Measurements from ENCODE around the gene C1orf52.
"Not testable (repeated sequence)": the region's sequence is repeated elsewhere in the genome, so short reads cannot be mapped to it uniquely, and the experiment has no call there.

The C1orf52 gene

DNA sequence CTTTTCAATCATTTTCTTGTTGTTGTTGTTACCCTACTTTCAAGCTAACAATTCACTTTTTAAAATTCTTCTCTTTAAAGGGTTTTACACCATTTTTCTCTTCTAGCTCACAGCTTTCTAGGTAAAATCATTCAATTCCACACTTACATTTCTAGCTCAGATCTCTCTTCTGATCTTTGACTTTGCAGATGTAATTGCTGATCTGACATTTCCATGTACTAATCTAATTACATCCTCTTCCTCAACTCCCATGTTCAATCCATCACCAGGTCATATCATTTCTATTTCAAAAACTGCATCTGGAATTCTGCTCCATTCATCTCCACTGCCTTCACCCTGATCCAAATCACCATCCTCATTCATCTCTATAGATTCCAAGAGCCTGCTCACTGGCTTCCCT lies 13.9 kb upstream of the C1orf52 start:
- no peak for FAIRE-seq
- TF ChIP-seq CTCF (IDR thresholded peaks at IDR 0.05; ENCODE audit: insufficient read depth, missing control alignments) = no peak
- no peak for DNase-seq (ENCODE audit: insufficient read length, low spot score)

DNA sequence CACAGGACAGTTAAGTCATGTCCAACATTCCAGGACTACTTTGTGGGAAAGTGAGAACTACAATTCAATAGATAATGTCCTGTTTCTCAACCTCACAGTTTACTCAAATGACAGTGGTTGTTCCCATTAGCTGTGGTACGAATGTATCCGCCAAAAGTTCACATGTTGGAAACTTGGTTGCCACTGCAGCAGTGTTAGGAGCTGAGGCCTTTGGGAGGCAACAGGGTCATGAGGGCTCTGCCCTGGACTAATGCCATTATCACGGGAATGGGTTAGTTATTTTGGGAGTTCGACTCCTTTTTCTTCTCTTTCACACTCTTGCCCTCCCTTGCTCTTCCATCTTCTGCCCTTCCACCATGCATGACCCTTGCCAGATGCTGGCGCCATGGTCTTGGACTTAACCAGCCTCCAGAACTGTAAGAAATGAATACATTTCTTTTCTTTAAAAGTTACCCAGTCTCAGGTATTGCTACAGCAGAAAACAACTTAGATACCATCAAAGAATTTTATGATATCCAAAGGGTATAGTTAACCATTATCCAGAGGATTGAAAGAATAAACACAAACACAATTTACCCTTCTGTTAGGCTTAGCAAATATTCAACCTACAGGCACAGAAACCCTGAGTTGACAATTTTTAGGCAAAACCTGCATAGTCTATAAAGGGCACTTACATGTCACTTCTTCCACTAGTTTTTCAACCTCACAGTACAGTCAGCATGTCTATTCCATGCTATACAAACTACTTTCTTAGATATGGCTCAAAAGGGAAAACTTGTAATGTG lies 9.5 kb upstream of the C1orf52 start:
- no peak for FAIRE-seq
- DNase-seq (ENCODE audit: insufficient read length, low spot score) = no peak

DNA sequence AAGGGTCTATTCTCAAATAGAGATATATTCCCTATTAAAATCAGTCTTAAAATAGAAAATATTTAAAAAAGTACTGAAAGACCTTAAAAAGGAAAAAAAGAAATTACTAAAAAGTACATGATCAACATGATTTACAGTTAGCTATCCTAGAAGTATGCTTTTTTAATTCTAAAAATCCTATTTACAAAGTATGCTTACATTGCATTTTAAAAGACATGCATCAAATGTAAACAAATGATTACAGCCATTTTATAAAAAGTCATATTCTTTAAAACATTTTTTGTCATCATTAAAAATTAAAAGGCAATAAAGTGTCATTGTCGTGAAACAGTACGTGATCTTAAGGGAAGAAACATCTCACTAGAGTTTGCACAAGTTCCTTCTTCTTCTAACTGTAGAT lies 7.9 kb upstream of the C1orf52 start:
- no peak for TF ChIP-seq CTCF (IDR thresholded peaks at IDR 0.05; ENCODE audit: insufficient read depth, missing control alignments)
- FAIRE-seq = no peak
- no peak for DNase-seq (ENCODE audit: insufficient read length, low spot score)

More for the DNA sequence above, 9.5 kb upstream of the C1orf52 start:
- TF ChIP-seq CTCF (IDR thresholded peaks at IDR 0.05; ENCODE audit: insufficient read depth, missing control alignments) = no peak

DNA sequence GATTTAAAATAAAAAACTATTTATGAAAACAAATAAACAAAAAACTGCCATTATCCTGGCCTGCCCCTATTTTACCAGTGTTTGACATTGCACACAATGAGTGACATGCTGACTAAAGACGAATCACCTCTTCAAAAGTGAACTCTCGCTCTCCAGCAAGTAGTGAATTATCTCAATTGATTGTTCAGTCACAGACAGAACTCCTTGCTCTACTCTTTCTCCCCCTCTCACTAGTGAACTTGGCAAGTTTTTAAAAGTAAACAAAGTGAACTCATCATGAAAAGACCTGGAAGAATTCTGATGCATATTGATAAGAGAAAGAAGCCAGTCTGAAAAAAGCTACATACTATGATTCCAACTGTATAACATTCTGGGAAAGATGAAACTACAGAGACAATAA lies 4.7 kb upstream of the C1orf52 start:
- TF ChIP-seq CTCF (IDR thresholded peaks at IDR 0.05; ENCODE audit: insufficient read depth, missing control alignments) = no peak
- DNase-seq (ENCODE audit: insufficient read length, low spot score) (no peak), FAIRE-seq (no peak)

- DNase-seq (ENCODE audit: insufficient read length, low spot score) = no peak
- FAIRE-seq = no peak
- TF ChIP-seq CTCF (IDR thresholded peaks at IDR 0.05; ENCODE audit: insufficient read depth, missing control alignments) = no peak
Measured at GRCh38 chr1:85262985-85263384, 3.5 kb upstream of the C1orf52 start.

DNA sequence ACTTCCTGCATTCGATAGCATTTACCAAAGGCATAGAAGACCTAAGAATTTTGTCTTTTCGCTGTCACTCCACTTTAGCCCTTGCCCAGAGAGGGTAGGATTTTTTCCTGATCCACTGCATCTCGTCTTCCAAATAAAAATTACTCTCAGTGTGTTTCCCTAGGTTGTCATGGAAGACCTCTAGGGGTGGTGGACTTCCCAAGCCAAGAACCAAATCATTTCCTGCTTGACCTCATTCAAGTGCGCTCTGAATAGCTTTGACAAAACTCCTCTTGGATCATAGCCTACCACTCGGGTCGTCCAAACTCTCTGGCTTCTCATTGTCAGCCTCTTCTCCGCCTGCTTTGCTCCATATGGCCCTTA lies 431 bp upstream of the C1orf52 start:
- FAIRE-seq (no peak), DNase-seq (ENCODE audit: insufficient read length, low spot score) (no peak)
- TF ChIP-seq CTCF (IDR thresholded peaks at IDR 0.05; ENCODE audit: insufficient read depth, missing control alignments) = no peak

DNA sequence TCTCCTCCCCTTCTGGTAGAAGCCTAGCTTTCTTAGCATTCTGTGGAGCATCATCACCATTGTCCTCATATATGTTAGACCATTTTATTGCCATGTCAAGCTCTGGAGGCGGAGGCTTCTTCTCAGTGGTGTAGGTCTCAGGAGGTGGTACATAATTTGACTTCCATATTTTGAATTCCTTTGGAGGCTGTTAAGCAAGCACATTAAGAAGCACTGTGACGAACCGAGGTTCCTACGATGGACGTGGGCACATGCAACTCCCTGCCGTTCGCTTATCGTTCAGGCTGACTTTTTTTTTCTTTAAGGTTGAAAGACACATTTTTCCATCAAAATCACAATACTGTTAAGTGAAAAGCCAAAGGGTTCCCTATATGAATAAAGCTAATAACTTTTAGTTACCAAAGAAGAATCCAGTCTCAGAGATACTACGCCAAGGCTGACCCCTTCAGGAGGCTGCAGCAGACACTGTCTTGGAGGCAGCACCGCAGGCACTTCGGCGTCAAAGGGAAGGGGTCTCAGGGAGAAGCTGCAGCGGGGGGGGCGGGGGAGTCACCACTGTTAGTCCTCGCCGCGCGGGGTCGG lies 835 bp downstream of the C1orf52 start:
- FAIRE-seq (no peak), DNase-seq (ENCODE audit: insufficient read length, low spot score) (no peak)
- no peak for TF ChIP-seq CTCF (IDR thresholded peaks at IDR 0.05; ENCODE audit: insufficient read depth, missing control alignments)

GRCh38 chr1:85249042-85249441 lies 10.4 kb downstream of the C1orf52 start:
- FAIRE-seq; DNase-seq (ENCODE audit: insufficient read length, low spot score): not testable (repeated sequence)
